GM12878 (cell line): ENCODE data around the gene PPP1CC. TPM values are rescaled to one million over a fixed set of nuclear protein-coding genes. Genes with fewer than 3 reads are reported as not detected.

Experiments used
- ATAC-seq: fragments of 200-7000 bp; cut with Tn5 transposase; 3 replicates; pipeline ENCODE4 v1.9.1; 2020; ENCODE audit warnings: mild to moderate bottlenecking, moderate library complexity
- BruUV-seq: library from RNA; stranded (reverse); fragments of 400-500 nt; replicated peaks from 2 replicates; lab custom pipeline; 2021; lab: Mats Ljungman, UMichigan
- CTCF ChIA-PET: fragments of 300-600 bp; sonication (Branson Sonifier 250); formaldehyde crosslinking; extraction: SDS; loops from one replicate; lab custom pipeline; 2021; ENCODE audit warnings: inconsistent platforms; lab: Yijun Ruan, JAX
- POLR2A ChIA-PET: fragments of 350-600 bp; formaldehyde crosslinking; extraction: SDS; loops from one replicate; lab custom pipeline; 2021; ENCODE audit warnings: inconsistent platforms; lab: Charles Lee
- RAD21 ChIA-PET: fragments of 300-600 bp; sonication (Branson Sonifier 250); formaldehyde crosslinking; loops from one replicate; lab custom pipeline; 2023; ENCODE audit warnings: antibody characterized with exemption; ENCODE audit not compliant: unreplicated experiment; lab: Charles Lee
- SMC1A ChIA-PET: fragments of 300-600 bp; sonication (Branson Sonifier 250); formaldehyde crosslinking; loops from one replicate; lab custom pipeline; 2023; ENCODE audit not compliant: unreplicated experiment, uncharacterized antibody; lab: Charles Lee
- DNase-seq: peaks from one replicate; pipeline ENCODE4 v3.0.0-alpha.2; 2011; ENCODE audit warnings: low read depth, low spot score
- FAIRE-seq: peaks from 3 replicates; lab custom pipeline; 2011; peaks lifted over from hg19 to GRCh38; lab: Jason Lieb, UNC
- H2AFZ ChIP-seq: 2 replicates; pipeline ENCODE4 v1.6.0; 2011; ENCODE audit warnings: low read depth, low read length, control low read depth; ENCODE audit not compliant: control insufficient read depth
- H3K27ac ChIP-seq: 2 replicates; pipeline ENCODE4 v1.5.1; 2011; ENCODE audit warnings: control low read depth; ENCODE audit not compliant: control insufficient read depth, insufficient read depth
- H3K27me3 ChIP-seq, 2 experiments: replicated peaks in 1 of 2; 2 replicates each; pipeline versions ENCODE4 v1.6.0 to v1.6.1; 2011; ENCODE audit warnings: low read length in 1 of 2; ENCODE audit not compliant: control insufficient read depth in 2 of 2, insufficient read depth in 2 of 2
- H3K36me3 ChIP-seq, 2 experiments: 2 replicates each; pipeline ENCODE4 v1.5.1; 2011; ENCODE audit warnings: low read length in 1 of 2; ENCODE audit not compliant: control insufficient read depth in 2 of 2, insufficient read depth in 2 of 2
- H3K4me1 ChIP-seq: 2 replicates; pipeline ENCODE4 v1.6.1; 2011; ENCODE audit warnings: mild to moderate bottlenecking, low read length, moderate library complexity, mixed read lengths; ENCODE audit not compliant: control insufficient read depth, insufficient read depth
- H3K4me2 ChIP-seq: 2 replicates; pipeline ENCODE4 v1.6.0; 2011; ENCODE audit warnings: control low read depth; ENCODE audit not compliant: control insufficient read depth, insufficient read depth
- H3K4me3 ChIP-seq: fragments of 200-600 bp; sonication (generic); 2 replicates; pipeline ENCODE4 v1.5.1; 2016
- H3K79me2 ChIP-seq: 2 replicates; pipeline ENCODE4 v1.6.0; 2011; ENCODE audit warnings: low read length; ENCODE audit not compliant: control insufficient read depth, insufficient read depth
- H3K9ac ChIP-seq: 2 replicates; pipeline ENCODE4 v1.8.0; 2011; ENCODE audit warnings: low read length, control low read depth, mixed read lengths; ENCODE audit not compliant: control insufficient read depth, insufficient read depth
- H3K9me3 ChIP-seq: replicated peaks from 3 replicates; pipeline ENCODE4 v1.5.1; 2011; ENCODE audit warnings: mild to moderate bottlenecking, low read length; ENCODE audit not compliant: control insufficient read depth, insufficient read depth
- H4K20me1 ChIP-seq: 2 replicates; pipeline ENCODE4 v1.6.0; 2011; ENCODE audit not compliant: control insufficient read depth, insufficient read depth
- ATF2 ChIP-seq: IDR thresholded peaks from 2 replicates; pipeline ENCODE4 v1.6.1; 2012; ENCODE audit warnings: low read length, inconsistent platforms
- ETV6 ChIP-seq, 2 experiments: fragments of 450-650 bp in 1 of 2; IDR thresholded peaks in 1 of 2; conservative IDR thresholded peaks in 1 of 2; 2 replicates each; pipeline ENCODE4 v1.6.1; 2014; ENCODE audit warnings: antibody characterized with exemption in 1 of 2, borderline replicate concordance in 1 of 2, low read depth in 1 of 2, mild to moderate bottlenecking in 1 of 2, moderate library complexity in 1 of 2
- HCFC1 ChIP-seq: fragments of 150-350 bp; IDR thresholded peaks from 2 replicates; pipeline ENCODE4 v1.6.1; 2014; ENCODE audit warnings: low read length
- IRF3 ChIP-seq: fragments of 450-650 bp; IDR thresholded peaks from 2 replicates; pipeline ENCODE4 v1.6.1; 2014; ENCODE audit warnings: mild to moderate bottlenecking
- MXI1 ChIP-seq: fragments of 150-350 bp; IDR thresholded peaks from 2 replicates; pipeline ENCODE4 v1.6.1; 2011; ENCODE audit warnings: low read depth, mild to moderate bottlenecking, inconsistent platforms, low read length, improper control_type of control experiment
- RFX5 ChIP-seq: IDR thresholded peaks from 2 replicates; pipeline ENCODE4 v1.6.1; 2011; ENCODE audit warnings: low read depth, low read length, improper control_type of control experiment
- SIN3A ChIP-seq: IDR thresholded peaks from 2 replicates; pipeline ENCODE4 v1.6.1; 2012; ENCODE audit warnings: low read depth, low read length, improper control_type of control experiment
- SMAD5 ChIP-seq: IDR thresholded peaks from 2 replicates; pipeline ENCODE4 v1.6.1; 2016; ENCODE audit warnings: antibody characterized with exemption, low read depth
- SP1 ChIP-seq: IDR thresholded peaks from one replicate; pipeline ENCODE4 v1.6.1; 2011; ENCODE audit warnings: low read depth, low read length
- SUPT20H ChIP-seq: IDR thresholded peaks from 2 replicates; pipeline ENCODE4 v1.6.1; 2011; ENCODE audit warnings: low read depth, mild to moderate bottlenecking, low read length, moderate library complexity, borderline replicate concordance; ENCODE audit not compliant: control insufficient read depth
- TCF12 ChIP-seq: IDR thresholded peaks from 2 replicates; pipeline ENCODE4 v1.6.1; 2011; ENCODE audit warnings: low read depth, mild to moderate bottlenecking, low read length
- USF2 ChIP-seq: IDR thresholded peaks from 2 replicates; pipeline ENCODE4 v1.6.1; 2011; ENCODE audit warnings: low read depth, low read length, improper control_type of control experiment, borderline replicate concordance
- ZBTB11 ChIP-seq: fragments of 450-650 bp; formaldehyde crosslinking; IDR thresholded peaks from 2 replicates; pipeline ENCODE4 v1.5.0; 2022; ENCODE audit warnings: mild to moderate bottlenecking, missing genetic modification characterization
- ZNF274 ChIP-seq: IDR thresholded peaks from one replicate; pipeline ENCODE4 v1.8.0; 2011; ENCODE audit not compliant: insufficient read length, insufficient read depth
- WGBS: methylation state at CpG from one replicate; pipeline ENCODE4 v1.1.6; 2016; ENCODE audit warnings: low lambda C conversion rate; ENCODE audit not compliant: insufficient replicate concordance, insufficient coverage; ENCODE audit errors: missing lambda C conversion rate; 5-methylcytosine and 5-hydroxymethylcytosine counted together
- in situ Hi-C: fragments of 300-500 bp; cut with MboI; formaldehyde crosslinking; loops from 9 replicates; pipeline ENCODE4 v1.14.3; 2018; ENCODE audit warnings: mixed read lengths
- intact Hi-C: fragments of 100-400 bp; cut with micrococcal nuclease; formaldehyde crosslinking; loops from one replicate; pipeline ENCODE4 v1.14.2; 2022; ENCODE audit not compliant: unreplicated experiment
- polyA plus RNA-seq, 11 experiments: library from polyadenylated mRNA; depleted of rRNA in 4 of 11; unstranded in 6 of 11; stranded (reverse) in 5 of 11; fragments of >200 nt; fragmentation: Nextera tagmentation in 4 of 11; fragmentation: Illumina TruSeq in 1 of 11; extraction: Ambion mirVana in 4 of 11; extraction: Trizol in 1 of 11; gene quantifications; 1 replicate in 1 of 11; 2 replicates in 10 of 11; pipeline versions ENCODE4 v1.2.1 to v1.2.3, GENCODE V29; 2011 to 2016; ENCODE audit warnings: inconsistent platforms in 2 of 11, missing spikeins in 2 of 11, low read depth in 1 of 11
- total RNA-seq, 4 experiments: library from RNA; depleted of rRNA in 3 of 4; stranded (reverse); fragments of >200 nt in 3 of 4; fragmentation: Illumina TruSeq in 1 of 4; extraction: Trizol in 1 of 4; gene quantifications; 2 replicates each; pipeline versions ENCODE4 v1.2.1 to v1.2.3, GENCODE V29; 2013 to 2021

Gene PPP1CC
- total and polyA plus RNA-seq, 10 of the 15 experiments (the other 5 are each of a cell fraction or from before 2014, with no cell fraction given) = 64.4 to 279 (median 157) TPM

- no peak for TF ChIP-seq SUPT20H
- no peak for TF ChIP-seq TCF12
- TF ChIP-seq IRF3 = no peak
- no peak for TF ChIP-seq RFX5
- no peak for TF ChIP-seq HCFC1
- TF ChIP-seq ZBTB11 = no peak
Measured at GRCh38 chr12:110732572-110732971, 10.1 kb downstream of the PPP1CC start (continued).

- ATAC-seq (no peak), DNase-seq (no peak), FAIRE-seq (no peak)
- ChIA-PET POLR2A (interaction anchor here (0.9 kb wide), 1 partner anchor 12 kb away, joined by 4 read pairs; the partner anchor contains the start of gene PPP1CC), SMC1A (interaction anchor here (0.6 to 6.1 kb wide), 13 partner anchors 8 to 225 kb away, joined by 3 to 55 read pairs (median 4); no protein-coding TSS in a partner anchor), RAD21 (interaction anchor here (0.6 to 2.2 kb wide), 5 partner anchors 8 to 156 kb away, joined by 3 to 6 read pairs (median 4); no protein-coding TSS in a partner anchor), CTCF (interaction anchor here (0.9 to 1.8 kb wide), 10 partner anchors 8 to 96 kb away, joined by 3 to 7 read pairs (median 4); no protein-coding TSS in a partner anchor)
- intact Hi-C loops = no loop called here
- H3K9me3 ChIP-seq = no peaks in the 10 kb centered on the region
- in situ Hi-C loops = no loop called here
- no peak overlapping the region for H3K9ac ChIP-seq
- 100% methylated on average over 2 of the region's 2 CpGs for WGBS
- no peak overlapping the region for H3K4me3 ChIP-seq
- 0 out of 2 replicates have a peak overlapping the region, but pooled peaks have one; percentile 17 for H3K4me2 ChIP-seq
- H3K27me3 ChIP-seq = no peaks in the 10 kb centered on the region
- peaks cover 85% of the 10 kb centered on the region for H3K79me2 ChIP-seq
- H3K4me1 ChIP-seq = peaks cover 13% of the 10 kb centered on the region
- no TSS peak for BruUV-seq
- peaks cover 8 to 14% of the 10 kb centered on the region in 2 experiments for H3K36me3 ChIP-seq
- peaks cover 6% of the 10 kb centered on the region for H4K20me1 ChIP-seq
- no peak overlapping the region for H3K27ac ChIP-seq
- H2AFZ ChIP-seq = no peak overlapping the region
- TF ChIP-seq ZNF274 (no peak), MXI1 (no peak), ETV6 (conservative IDR thresholded peaks at IDR 0.05 in 1 of 2, IDR thresholded peaks at IDR 0.05 in 1 of 2; ENCODE audit: borderline replicate concordance in 1 of 2, low read depth in 1 of 2) (no peak), USF2 (no peak), ATF2 (no peak), SMAD5 (no peak), SP1 (no peak), SIN3A (no peak)
Measured at GRCh38 chr12:110731479-110731878, 11.2 kb downstream of the PPP1CC start.
